HCT116 (cell line): ENCODE data around the gene UROD. TPM values are rescaled to one million over a fixed set of nuclear protein-coding genes. Genes with fewer than 3 reads are reported as not detected.

Experiments
- ATAC-seq: fragments of 200-7000 bp; cut with Tn5 transposase; 2 replicates; pipeline ENCODE4 v1.9.1; 2020; ENCODE audit warnings: mild to moderate bottlenecking, moderate library complexity
- BruUV-seq: library from RNA; stranded (reverse); fragments of 400-500 nt; replicated peaks from 2 replicates; lab custom pipeline; 2021; lab: Mats Ljungman, UMichigan
- CTCF ChIA-PET: fragments of 300-600 bp; sonication (Branson Sonifier 250); formaldehyde crosslinking; loops from one replicate; lab custom pipeline; 2021; ENCODE audit warnings: antibody characterized with exemption; lab: Charles Lee
- POLR2A ChIA-PET: fragments of 300-600, 350-600 bp; sonication (Branson Sonifier 250); formaldehyde crosslinking; loops from one replicate; lab custom pipeline; 2021; ENCODE audit warnings: antibody characterized with exemption; lab: Charles Lee
- RAD21 ChIA-PET, 2 experiments: fragments of 300-600 bp; sonication (Branson Sonifier 250); formaldehyde crosslinking; loops; one replicate each; lab custom pipeline; 2023; ENCODE audit warnings: low total read pairs in 2 of 2; ENCODE audit not compliant: uncharacterized antibody in 2 of 2, unreplicated experiment in 2 of 2, low non-redundant PET in 1 of 2; lab: Charles Lee
- DNase-seq: peaks from one replicate; pipeline ENCODE4 v3.0.0-alpha.2; 2010; ENCODE audit warnings: low read depth, low spot score
- H2AFZ ChIP-seq: fragments of 200-600 bp; shearing (Covaris generic), sonication (generic); 2 replicates; pipeline ENCODE4 v1.6.1; 2017; ENCODE audit warnings: low read depth, mixed run types, mixed read lengths, antibody characterized with exemption, low read length; ENCODE audit not compliant: poor library complexity, severe bottlenecking
- H3K27ac ChIP-seq: 2 replicates; pipeline ENCODE4 v1.5.1; 2012; ENCODE audit warnings: low read depth, low read length
- H3K27me3 ChIP-seq: fragments of 200-600 bp; sonication (generic); 2 replicates; pipeline ENCODE4 v1.6.1; 2016; ENCODE audit warnings: mixed run types, low read length, mixed read lengths; ENCODE audit not compliant: insufficient read depth
- H3K36me3 ChIP-seq, 2 experiments: fragments of 200-500 bp in 1 of 2; fragments of 200-600 bp in 1 of 2; sonication (Bioruptor generic) in 1 of 2; sonication (generic) in 1 of 2; 2 replicates each; pipeline versions ENCODE4 v1.5.1 to v1.6.1; 2014 to 2016; ENCODE audit warnings: low read length in 2 of 2, inconsistent platforms in 1 of 2, mixed read lengths in 1 of 2, mixed run types in 1 of 2; ENCODE audit not compliant: insufficient read depth in 2 of 2, control insufficient read depth in 1 of 2
- H3K4me1 ChIP-seq, 2 experiments: fragments of 200-600 bp in 1 of 2; sonication (generic) in 1 of 2; 2 replicates each; pipeline versions ENCODE4 v1.5.1 to v1.6.1; 2012 to 2017; ENCODE audit warnings: low read length in 2 of 2, inconsistent platforms in 1 of 2, mild to moderate bottlenecking in 1 of 2, mixed read lengths in 1 of 2, mixed run types in 1 of 2, moderate library complexity in 1 of 2; ENCODE audit not compliant: insufficient read depth in 2 of 2, control insufficient read depth in 1 of 2
- H3K4me2 ChIP-seq: fragments of 200-600 bp; sonication (generic); 2 replicates; pipeline ENCODE4 v1.6.1; 2017; ENCODE audit warnings: mixed run types, low read length, mixed read lengths
- H3K4me3 ChIP-seq, 2 experiments: fragments of 200-600 bp in 1 of 2; sonication (generic) in 1 of 2; replicated peaks in 1 of 2; 2 replicates each; pipeline ENCODE4 v1.5.1; 2011 to 2016; ENCODE audit warnings: low read length in 2 of 2, control low read depth in 1 of 2, low read depth in 1 of 2, mild to moderate bottlenecking in 1 of 2, mixed read lengths in 1 of 2, mixed run types in 1 of 2
- H3K79me2 ChIP-seq: fragments of 200-600 bp; sonication (generic); 2 replicates; pipeline ENCODE4 v1.6.1; 2017; ENCODE audit warnings: mild to moderate bottlenecking, mixed run types, low read length, moderate library complexity, mixed read lengths; ENCODE audit not compliant: insufficient read depth
- H3K9ac ChIP-seq: fragments of 200-600 bp; sonication (generic); 2 replicates; pipeline ENCODE4 v1.6.1; 2016; ENCODE audit warnings: low read length, mixed read lengths
- H3K9me2 ChIP-seq: fragments of 200-600 bp; sonication (generic), shearing (Covaris generic); 2 replicates; pipeline ENCODE4 v1.6.1; 2017; ENCODE audit warnings: mixed run types, mild to moderate bottlenecking, moderate library complexity; ENCODE audit not compliant: insufficient read depth
- H3K9me3 ChIP-seq, 2 experiments: fragments of 200-500 bp in 1 of 2; fragments of 200-600 bp in 1 of 2; sonication (Bioruptor generic) in 1 of 2; sonication (generic) in 1 of 2; 2 replicates each; pipeline ENCODE4 v1.6.1; 2014 to 2017; ENCODE audit warnings: low read length in 2 of 2, mixed read lengths in 2 of 2, inconsistent platforms in 1 of 2, low read depth in 1 of 2, mild to moderate bottlenecking in 1 of 2, mixed run types in 1 of 2, moderate library complexity in 1 of 2; ENCODE audit not compliant: control insufficient read depth in 1 of 2, insufficient read depth in 1 of 2
- H4K20me1 ChIP-seq: fragments of 200-600 bp; sonication (generic), shearing (Covaris generic); 2 replicates; pipeline ENCODE4 v1.6.1; 2017; ENCODE audit warnings: mixed run types, mild to moderate bottlenecking, moderate library complexity; ENCODE audit not compliant: insufficient read depth
- EZH2 ChIP-seq: fragments of 200-600 bp; sonication (generic); IDR thresholded peaks from 2 replicates; pipeline ENCODE4 v1.6.1; 2017; ENCODE audit warnings: antibody characterized with exemption, mixed run types
- RAD21 ChIP-seq: IDR thresholded peaks from 2 replicates; pipeline ENCODE4 v1.6.1; 2012; ENCODE audit warnings: low read depth, mild to moderate bottlenecking
- REST ChIP-seq: IDR thresholded peaks from 2 replicates; pipeline ENCODE4 v1.6.1; 2012; ENCODE audit warnings: low read depth
- SIN3A ChIP-seq: IDR thresholded peaks from 2 replicates; pipeline ENCODE4 v1.6.1; 2012; ENCODE audit warnings: low read depth
- TCF7L2 ChIP-seq: IDR thresholded peaks from 2 replicates; pipeline ENCODE4 v1.7.0; 2011; ENCODE audit warnings: borderline replicate concordance, inconsistent platforms; ENCODE audit not compliant: insufficient read depth, insufficient read length; ENCODE audit errors: extremely low read depth
- YY1 ChIP-seq: IDR thresholded peaks from 2 replicates; pipeline ENCODE4 v1.6.1; 2011; ENCODE audit warnings: low read length, low read depth, moderate library complexity, mild to moderate bottlenecking; ENCODE audit not compliant: insufficient replicate concordance; ENCODE audit errors: extremely low read depth
- ZNF274 ChIP-seq: fragments of 200-500 bp; sonication (Bioruptor generic); IDR thresholded peaks from 2 replicates; pipeline ENCODE4 v1.6.1; 2014; ENCODE audit warnings: mild to moderate bottlenecking, low read depth, low read length, inconsistent platforms
- intact Hi-C: fragments of 100-400 bp; cut with micrococcal nuclease; formaldehyde crosslinking; loops from 2 replicates; pipeline ENCODE4 v1.10.0; 2022
- total RNA-seq: library from RNA; stranded (reverse); gene quantifications from one replicate; pipeline ENCODE4 v1.2.1, GENCODE V29; 2021; ENCODE audit not compliant: unreplicated experiment

Gene UROD
- total RNA-seq, 1 experiment from 2014 or later: 73.7 TPM

- no peaks in the 10 kb centered on the region for H3K9me3 ChIP-seq
Measured at GRCh38 chr1:45035631-45036301, 23.7 kb downstream of the UROD start.

More at GRCh38 chr1:45035631-45036301, 23.7 kb downstream of the UROD start:
- ChIA-PET POLR2A (no interaction called here), RAD21 (no interaction called here)
- Histone ChIP-seq H2AFZ (no peak overlapping the region), H3K9me2 (no peaks in the 10 kb centered on the region), H3K4me2 (no peak overlapping the region), H3K27ac (no peak overlapping the region), H4K20me1 (no peaks in the 10 kb centered on the region)
- no peak for DNase-seq
- TF ChIP-seq YY1 (no peak), RAD21 (no peak), EZH2 (no peak), ZNF274 (no peak), REST (no peak), TCF7L2 (no peak), SIN3A (no peak)
- TF ChIP-seq, all 23 proteins: peak for 0
- Histone ChIP-seq H3K79me2 (no peaks in the 10 kb centered on the region), H3K4me1 (peaks cover 0 to 5% of the 10 kb centered on the region in 2 experiments; a peak in 1 of 4 replicates), H3K4me3 (no peak overlapping the region), H3K36me3 (no peaks in the 10 kb centered on the region), H3K27me3 (no peaks in the 10 kb centered on the region), H3K9ac (no peak overlapping the region)
- no peak for ATAC-seq
- intact Hi-C loops: no loop called here
- CTCF ChIA-PET: interaction anchor here (1.4 kb wide), 1 partner anchor 21 kb away, joined by 3 read pairs; no protein-coding TSS in a partner anchor
- no TSS peak for BruUV-seq
